Adrenal gland (tissue), 12 donors: ENCODE results near the gene ZC3H15. TPM values are rescaled to one million over a fixed set of nuclear protein-coding genes. Genes with fewer than 3 reads are reported as not detected.

Experiments used
- DNase-seq, 7 donors: peaks; one replicate each; pipeline ENCODE4 v3.0.0-alpha.2; 2019 to 2020
- H3K27ac ChIP-seq, 5 donors: fragments of 200-600 bp; sonication (generic) in 4 of 5; 1 replicate in 3 of 5; 2 replicates in 2 of 5; pipeline versions ENCODE4 v1.5.1 to v1.8.0; 2016 to 2020; ENCODE audit warnings: mild to moderate bottlenecking in 1 of 5
- H3K27me3 ChIP-seq: fragments of 200-600 bp; 2 replicates; pipeline ENCODE4 v1.8.0; 2021
- H3K36me3 ChIP-seq, 2 donors: fragments of 200-600 bp; replicated peaks in 1 of 2; 1 replicate in 1 of 2; 2 replicates in 1 of 2; pipeline versions ENCODE4 v1.5.1 to v1.8.0; 2018 to 2022
- H3K4me1 ChIP-seq, 2 donors: fragments of 200-600 bp; replicated peaks in 1 of 2; 1 replicate in 1 of 2; 2 replicates in 1 of 2; pipeline versions ENCODE4 v1.5.1 to v1.8.0; 2018 to 2021
- H3K4me3 ChIP-seq, 4 donors: fragments of 200-600 bp; sonication (generic) in 3 of 4; one replicate each; pipeline ENCODE4 v1.5.1; 2016 to 2018
- H3K9me3 ChIP-seq, 3 donors: fragments of 200-600 bp; sonication (generic) in 1 of 3; replicated peaks in 1 of 3; 1 replicate in 2 of 3; 2 replicates in 1 of 3; pipeline versions ENCODE4 v1.5.1 to v1.8.0; 2016 to 2021
- POLR2A ChIP-seq, 2 donors: fragments of 450-650 bp; IDR thresholded peaks; one replicate each; pipeline ENCODE4 v1.6.1; 2017; ENCODE audit warnings: antibody characterized with exemption in 2 of 2, mild to moderate bottlenecking in 2 of 2, moderate library complexity in 1 of 2
- WGBS, 4 donors: extraction: QIAGEN DNeasy Blood & Tissue Kit in 2 of 4; methylation state at CpG; one replicate each; pipeline versions ENCODE4 v1.1.5 to v1.1.7; 2013 to 2017; 5-methylcytosine and 5-hydroxymethylcytosine counted together
- intact Hi-C, 2 donors: fragments of 100-400 bp; cut with DNase I; formaldehyde crosslinking; loops; one replicate each; pipeline versions ENCODE4 v1.14.1 to v1.15.0; 2022 to 2023
- polyA plus RNA-seq, 3 donors: library from polyadenylated mRNA; stranded (reverse); fragments of 200-250 nt in 2 of 3; fragments of 350-450 nt in 1 of 3; fragmentation: Illumina TruSeq in 1 of 3; extraction: RNeasy Lipid Tissue Mini Kit (QIAGEN cat#74804) in 1 of 3; gene quantifications; one replicate each; pipeline ENCODE4 v1.2.3, GENCODE V29; 2013 to 2014
- total RNA-seq, 9 donors: library from RNA; depleted of rRNA in 4 of 9; stranded (reverse); fragments of >200 nt in 4 of 9; fragments of 120-200 nt in 1 of 9; fragmentation: NEBNext Ultra II Directional in 1 of 9; extraction: Animal tissue kit (Norgen Biotek cat#: 25700) in 1 of 9; gene quantifications; one replicate each; pipeline versions ENCODE4 v1.1.0 to v1.2.4, GENCODE V29; 2013 to 2023
- TF ChIP-seq, protein P1 (sequence below), 6 experiments: fragments of 450-650 bp in 4 of 6; fragments of 200-600 bp in 2 of 6; sonication (generic) in 1 of 6; IDR thresholded peaks; 1 replicate in 5 of 6; 2 replicates in 1 of 6; pipeline versions ENCODE4 v1.5.1 to v1.8.0; 2016 to 2021; ENCODE audit warnings: antibody characterized with exemption in 6 of 6, mild to moderate bottlenecking in 2 of 6, moderate library complexity in 1 of 6
- donor health status: healthy with polysubstance abuse.
- donor health status: Bipolar disorder and iron deficiency.
- donor health status: DM: yes; HTN: yes; CAD: no.
- donor health status: DM: no; HTN: no; CAD: no.
- donor health status: DM: no; HTN: no; CAD: no.
- donor health status: DM: yes; HTN: yes; CAD: no.

The ZC3H15 gene
- total and polyA plus RNA-seq, 12 donors = 40.0 to 191 (median 54.5) TPM

DNA sequence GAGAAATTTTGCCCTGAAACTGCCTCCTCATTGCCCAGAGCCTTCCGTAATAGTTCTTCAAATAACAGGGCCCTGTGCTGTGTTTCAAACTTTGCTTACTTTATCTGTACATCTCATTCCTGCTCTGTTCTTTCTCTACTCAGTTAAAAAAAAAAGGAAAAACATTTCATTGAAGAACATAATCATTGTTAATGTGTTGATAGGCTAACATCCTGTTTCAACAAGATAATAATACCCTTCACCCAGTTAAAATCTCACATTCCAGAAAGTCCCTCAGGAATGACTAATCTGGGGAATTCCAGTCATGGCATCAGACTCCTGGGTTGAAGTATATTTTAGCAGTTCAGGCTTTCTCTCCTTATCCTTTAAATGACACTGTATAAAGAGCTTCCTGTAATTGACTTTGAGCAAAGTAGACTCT lies 58.2 kb downstream of the ZC3H15 start:
- intact Hi-C loops = no loop called here

GRCh38 chr2:186546846-186547245 lies 60.8 kb downstream of the ZC3H15 start:
- intact Hi-C loops = no loop called here
- 2 to 57% (median 16%) methylated on average over 1 of the region's 1 CpG for whole genome bisulfite sequencing, 4 donors
- no peaks in the 10 kb centered on the region for H3K27me3 ChIP-seq
- no peak for DNase-seq
- H3K4me1 ChIP-seq = peaks cover 4 to 5% of the 10 kb centered on the region in 2 donors
- no peaks in the 10 kb centered on the region for H3K9me3 ChIP-seq
- H3K36me3 ChIP-seq = no peaks in the 10 kb centered on the region
- TF ChIP-seq, protein P1, sequence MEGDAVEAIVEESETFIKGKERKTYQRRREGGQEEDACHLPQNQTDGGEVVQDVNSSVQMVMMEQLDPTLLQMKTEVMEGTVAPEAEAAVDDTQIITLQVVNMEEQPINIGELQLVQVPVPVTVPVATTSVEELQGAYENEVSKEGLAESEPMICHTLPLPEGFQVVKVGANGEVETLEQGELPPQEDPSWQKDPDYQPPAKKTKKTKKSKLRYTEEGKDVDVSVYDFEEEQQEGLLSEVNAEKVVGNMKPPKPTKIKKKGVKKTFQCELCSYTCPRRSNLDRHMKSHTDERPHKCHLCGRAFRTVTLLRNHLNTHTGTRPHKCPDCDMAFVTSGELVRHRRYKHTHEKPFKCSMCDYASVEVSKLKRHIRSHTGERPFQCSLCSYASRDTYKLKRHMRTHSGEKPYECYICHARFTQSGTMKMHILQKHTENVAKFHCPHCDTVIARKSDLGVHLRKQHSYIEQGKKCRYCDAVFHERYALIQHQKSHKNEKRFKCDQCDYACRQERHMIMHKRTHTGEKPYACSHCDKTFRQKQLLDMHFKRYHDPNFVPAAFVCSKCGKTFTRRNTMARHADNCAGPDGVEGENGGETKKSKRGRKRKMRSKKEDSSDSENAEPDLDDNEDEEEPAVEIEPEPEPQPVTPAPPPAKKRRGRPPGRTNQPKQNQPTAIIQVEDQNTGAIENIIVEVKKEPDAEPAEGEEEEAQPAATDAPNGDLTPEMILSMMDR (IDR thresholded peaks at IDR 0.05) = no peak
- TF ChIP-seq POLR2A (IDR thresholded peaks at IDR 0.05) = no peak
- no peak overlapping the region for H3K27ac ChIP-seq
- no peak overlapping the region for H3K4me3 ChIP-seq

More for the DNA sequence above, 58.2 kb downstream of the ZC3H15 start:
- 59 to 75% (median 70%) methylated on average over 1 of the region's 1 CpG for WGBS, 4 donors
- H3K4me3 ChIP-seq = peak overlapping the region in 1 of 4 donors; percentile 11
- no peak for DNase-seq
- peak overlapping the region in 3 of 5 donors; percentile 16 to 62 (median 55) for H3K27ac ChIP-seq
- H3K4me1 ChIP-seq = peaks cover 4 to 5% of the 10 kb centered on the region in 2 donors
- no peaks in the 10 kb centered on the region for H3K36me3 ChIP-seq
- TF ChIP-seq, protein P1 (IDR thresholded peaks at IDR 0.05) = no peak
- no peak for TF ChIP-seq POLR2A (IDR thresholded peaks at IDR 0.05)
- no peaks in the 10 kb centered on the region for H3K27me3 ChIP-seq
- no peaks in the 10 kb centered on the region for H3K9me3 ChIP-seq

GRCh38 chr2:186551323-186552050 lies 65.4 kb downstream of the ZC3H15 start:
- no peaks in the 10 kb centered on the region for H3K36me3 ChIP-seq
- DNase-seq = no peak
- no peak overlapping the region for H3K27ac ChIP-seq
- H3K4me1 ChIP-seq = no peaks in the 10 kb centered on the region
- 82 to 90% (median 84%) methylated on average over 8 of the region's 8 CpGs for WGBS, 4 donors
- no peak for TF ChIP-seq POLR2A (IDR thresholded peaks at IDR 0.05)
- TF ChIP-seq, protein P1 (IDR thresholded peaks at IDR 0.05) = no peak
- intact Hi-C loops = no loop called here
- H3K27me3 ChIP-seq = no peaks in the 10 kb centered on the region
- no peak overlapping the region for H3K4me3 ChIP-seq
- H3K9me3 ChIP-seq = no peaks in the 10 kb centered on the region

DNA sequence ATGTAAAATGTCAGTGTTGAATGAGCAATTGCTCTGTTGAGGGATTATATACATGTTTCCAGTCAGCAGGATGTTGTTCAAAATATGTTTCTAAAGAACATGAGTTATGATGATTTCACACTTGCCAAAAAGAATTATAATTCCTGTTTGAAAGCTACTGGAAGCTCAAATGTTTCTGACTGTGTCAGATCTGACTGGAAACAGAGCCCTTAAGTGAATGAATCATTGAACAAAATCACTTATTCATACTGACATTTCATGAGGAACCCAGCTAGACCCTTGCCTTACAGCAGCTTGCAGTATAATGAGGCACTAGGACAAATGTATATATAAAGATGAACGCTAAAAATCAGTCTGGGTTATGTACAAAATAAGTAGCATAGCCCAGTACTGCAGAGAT lies 68.4 kb downstream of the ZC3H15 start:
- 73 to 91% (median 79%) methylated on average over 1 of the region's 1 CpG for WGBS, 4 donors
- intact Hi-C loops = no loop called here
- no peaks in the 10 kb centered on the region for H3K9me3 ChIP-seq
- H3K4me1 ChIP-seq = no peaks in the 10 kb centered on the region
- H3K27ac ChIP-seq = no peak overlapping the region
- H3K4me3 ChIP-seq = no peak overlapping the region
- H3K27me3 ChIP-seq = no peaks in the 10 kb centered on the region
- DNase-seq = no peak
- H3K36me3 ChIP-seq = no peaks in the 10 kb centered on the region
- TF ChIP-seq POLR2A (IDR thresholded peaks at IDR 0.05) = no peak
- TF ChIP-seq, protein P1 (IDR thresholded peaks at IDR 0.05) = no peak
